Neural cell (in vitro differentiated cells): Measurements from ENCODE around the gene SLC2A4. TPM values are rescaled to one million over a fixed set of nuclear protein-coding genes. Genes with fewer than 3 reads are reported as not detected.
A peak's percentile ranks its signal among the peaks of the same experiment; 100 is the strongest.

Experiments used
- H2AFZ ChIP-seq: fragments of 200-600, 300-800 bp; sonication (generic), shearing (Covaris generic); 2 replicates; pipeline ENCODE4 v1.6.0; 2014; ENCODE audit warnings: low read depth, mild to moderate bottlenecking, antibody characterized with exemption, low read length, moderate library complexity
- H3F3A ChIP-seq: fragments of 200-600 bp; shearing (Covaris generic); 2 replicates; pipeline ENCODE4 v1.6.1; 2016; ENCODE audit warnings: mild to moderate bottlenecking, moderate library complexity, mixed read lengths, antibody characterized with exemption, low read length; ENCODE audit not compliant: insufficient read depth, poor library complexity, severe bottlenecking
- H3K27ac ChIP-seq: fragments of 200-600, 300-800 bp; sonication (generic), shearing (Covaris generic); 2 replicates; pipeline ENCODE4 v1.5.1; 2014; ENCODE audit warnings: mild to moderate bottlenecking, low read length, moderate library complexity
- H3K27me3 ChIP-seq: fragments of 300-800, 200-600 bp; sonication (generic), shearing (Covaris generic); 2 replicates; pipeline ENCODE4 v1.6.0; 2014; ENCODE audit warnings: mild to moderate bottlenecking, low read depth, low read length, moderate library complexity; ENCODE audit not compliant: insufficient read depth
- H3K36me3 ChIP-seq: fragments of 300-800, 200-600 bp; sonication (generic), shearing (Covaris generic); 2 replicates; pipeline ENCODE4 v1.5.1; 2014; ENCODE audit warnings: mild to moderate bottlenecking, antibody characterized with exemption, low read length, moderate library complexity; ENCODE audit not compliant: insufficient read depth
- H3K4me2 ChIP-seq: fragments of 300-800, 200-600 bp; sonication (generic), shearing (Covaris generic); 2 replicates; pipeline ENCODE4 v1.6.0; 2014; ENCODE audit warnings: mild to moderate bottlenecking, low read length
- H3K4me3 ChIP-seq: fragments of 300-800, 200-600 bp; sonication (generic), shearing (Covaris generic); 2 replicates; pipeline ENCODE4 v1.5.1; 2014; ENCODE audit warnings: mild to moderate bottlenecking, low read length, moderate library complexity
- H3K79me2 ChIP-seq: fragments of 200-600 bp; shearing (Covaris generic); replicated peaks from 2 replicates; pipeline ENCODE4 v1.6.0; 2014; ENCODE audit warnings: mild to moderate bottlenecking, low read length, moderate library complexity; ENCODE audit not compliant: insufficient read depth
- H3K9ac ChIP-seq: fragments of 300-800, 200-600 bp; sonication (generic), shearing (Covaris generic); 2 replicates; pipeline ENCODE4 v1.6.1; 2016; ENCODE audit warnings: mild to moderate bottlenecking, low read length, mixed read lengths
- H3K9me2 ChIP-seq: fragments of 200-600 bp; shearing (Covaris generic); 2 replicates; pipeline ENCODE4 v1.6.1; 2016; ENCODE audit warnings: mild to moderate bottlenecking, low read length, mixed read lengths; ENCODE audit not compliant: insufficient read depth
- H3K9me3 ChIP-seq: fragments of 200-600, 300-800 bp; sonication (generic), shearing (Covaris generic); 2 replicates; pipeline ENCODE4 v1.6.1; 2016; ENCODE audit warnings: mild to moderate bottlenecking, mixed run types, low read length, moderate library complexity, mixed read lengths
- H4K20me1 ChIP-seq: fragments of 200-600 bp; shearing (Covaris generic); 2 replicates; pipeline ENCODE4 v1.6.1; 2016; ENCODE audit warnings: mild to moderate bottlenecking, mixed run types; ENCODE audit not compliant: insufficient read depth
- EP300 ChIP-seq: fragments of 450-650 bp; conservative IDR thresholded peaks from 2 replicates; pipeline ENCODE4 v1.6.1; 2014; ENCODE audit warnings: antibody characterized with exemption, mild to moderate bottlenecking, moderate library complexity; ENCODE audit not compliant: poor library complexity, severe bottlenecking
- EZH2 ChIP-seq: fragments of 200-600, 300-800 bp; shearing (Covaris generic), sonication (generic); IDR thresholded peaks from 2 replicates; pipeline ENCODE4 v1.6.1; 2014; ENCODE audit warnings: antibody characterized with exemption, low read length, borderline replicate concordance, mild to moderate bottlenecking; ENCODE audit not compliant: insufficient read depth, poor library complexity, severe bottlenecking
- MXI1 ChIP-seq: fragments of 450-650 bp; conservative IDR thresholded peaks from 2 replicates; pipeline ENCODE4 v1.6.1; 2014; ENCODE audit warnings: antibody characterized with exemption, mild to moderate bottlenecking; ENCODE audit not compliant: poor library complexity, severe bottlenecking
- POLR2AphosphoS5 ChIP-seq: IDR thresholded peaks from 2 replicates; pipeline ENCODE4 v1.6.1; 2012
- RAD21 ChIP-seq: fragments of 450-650 bp; conservative IDR thresholded peaks from 2 replicates; pipeline ENCODE4 v1.6.1; 2014; ENCODE audit warnings: antibody characterized with exemption, mild to moderate bottlenecking, moderate library complexity
- SMC3 ChIP-seq: fragments of 450-650 bp; conservative IDR thresholded peaks from 2 replicates; pipeline ENCODE4 v1.6.1; 2014; ENCODE audit warnings: antibody characterized with exemption, mild to moderate bottlenecking, moderate library complexity; ENCODE audit not compliant: poor library complexity
- TAF1 ChIP-seq: IDR thresholded peaks from 2 replicates; pipeline ENCODE4 v1.6.1; 2012; ENCODE audit warnings: low read depth
- polyA plus RNA-seq: library from polyadenylated mRNA; depleted of rRNA; stranded (reverse); fragments of >200 nt; gene quantifications from 2 replicates; pipeline ENCODE4 v1.2.3, GENCODE V29; 2014
- TF ChIP-seq, protein P1 (sequence below): fragments of 450-650 bp; IDR thresholded peaks from 2 replicates; pipeline ENCODE4 v1.5.1; 2014; ENCODE audit warnings: antibody characterized with exemption, mild to moderate bottlenecking, moderate library complexity; ENCODE audit not compliant: poor library complexity, severe bottlenecking
- TF ChIP-seq, protein P2 (sequence below): IDR thresholded peaks from 2 replicates; pipeline ENCODE4 v1.6.1; 2012; ENCODE audit warnings: borderline replicate concordance

Gene SLC2A4
- polyA plus RNA-seq, 1 donor from 2014 or later, result not detected

DNA sequence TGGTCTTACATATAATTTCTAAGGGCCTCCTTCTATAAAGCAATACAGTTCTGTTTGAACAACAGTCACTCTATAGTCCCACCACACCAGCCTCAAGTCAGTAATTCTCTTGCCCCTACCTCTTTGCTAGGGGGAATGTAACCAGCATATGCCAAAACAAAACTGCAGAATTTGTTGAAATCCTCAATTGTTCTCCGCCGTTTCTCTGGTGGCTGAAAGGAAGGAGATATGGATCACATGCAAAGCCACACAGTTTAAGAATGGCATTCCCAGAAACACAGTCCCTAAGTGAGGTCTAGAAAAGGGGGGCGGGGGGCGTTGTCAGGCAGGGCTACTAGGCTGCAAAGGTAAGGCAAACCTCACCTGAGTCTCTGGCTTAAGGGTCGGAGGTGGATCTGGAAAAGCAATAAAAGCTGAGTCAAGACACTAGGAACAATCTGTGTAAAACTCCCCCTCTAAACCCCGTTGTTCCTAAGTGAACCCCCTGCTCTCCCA, 44.2 kb upstream of the SLC2A4 start:
- H4K20me1 ChIP-seq, result no peaks in the 10 kb centered on the region
- no peaks in the 10 kb centered on the region for H3K36me3 ChIP-seq
- peak overlapping the region; percentile 82 for H3K4me2 ChIP-seq
- H2AFZ ChIP-seq, result no peak overlapping the region
- TF ChIP-seq EP300, result no peak
- TF ChIP-seq TAF1, result peak; percentile 2
- TF ChIP-seq EZH2, result no peak
- TF ChIP-seq SMC3, result no peak
- no peaks in the 10 kb centered on the region for H3K27me3 ChIP-seq
- peaks cover 82% of the 10 kb centered on the region for H3K79me2 ChIP-seq
- peak overlapping the region; percentile 95 for H3K27ac ChIP-seq
- peak overlapping the region; percentile 75 for H3K4me3 ChIP-seq
- no peaks in the 10 kb centered on the region for H3K9me3 ChIP-seq
- peak overlapping the region; percentile 98 for H3K9ac ChIP-seq
- H3F3A ChIP-seq, result peaks cover 3% of the 10 kb centered on the region
- no peaks in the 10 kb centered on the region for H3K9me2 ChIP-seq

DNA sequence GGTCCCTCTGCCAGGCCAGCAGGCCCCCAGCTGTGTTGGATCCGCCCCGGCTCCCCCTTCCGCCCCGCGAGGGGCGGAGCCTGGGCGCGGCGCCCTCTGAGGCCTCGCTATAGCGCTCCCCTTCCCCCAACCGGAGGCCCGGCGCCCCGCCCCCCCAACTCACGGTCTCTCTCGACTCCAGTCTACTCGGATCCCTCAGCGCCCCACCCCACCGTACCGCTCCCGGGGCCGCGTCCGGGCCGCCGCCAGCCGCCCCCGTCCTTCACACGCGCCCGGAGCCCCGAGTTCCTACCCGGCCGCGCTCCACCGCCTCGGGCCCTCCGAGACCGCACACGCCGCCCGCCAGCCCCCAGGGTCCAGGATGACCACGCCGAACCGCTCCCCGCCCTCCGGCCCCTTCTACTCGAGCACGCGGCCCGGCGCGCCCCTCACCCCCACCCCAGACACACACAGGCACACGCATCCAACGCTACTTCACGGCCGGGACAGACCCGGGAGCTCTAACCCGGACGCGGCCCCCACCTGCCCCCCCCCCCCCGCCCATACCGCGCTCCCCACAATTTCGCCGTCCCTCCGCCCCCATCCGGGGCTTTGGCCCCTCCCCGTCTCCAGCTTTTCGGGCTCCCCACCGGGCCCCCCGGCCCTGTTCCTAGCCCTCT, 43.6 kb upstream of the SLC2A4 start:
- peaks cover 76% of the 10 kb centered on the region for H3K79me2 ChIP-seq
- H3K27me3 ChIP-seq, result no peaks in the 10 kb centered on the region
- H3K4me2 ChIP-seq, result peak overlapping the region; percentile 82
- H3K36me3 ChIP-seq, result no peaks in the 10 kb centered on the region
- H2AFZ ChIP-seq, result no peak overlapping the region
- peak overlapping the region; percentile 75 for H3K4me3 ChIP-seq
- peak overlapping the region; percentile 98 for H3K9ac ChIP-seq
- H3K27ac ChIP-seq, result peak overlapping the region; percentile 95
- TF ChIP-seq TAF1 (no peak), RAD21 (no peak), MXI1 (peak; percentile 56)
- H4K20me1 ChIP-seq, result no peaks in the 10 kb centered on the region
- peaks cover 3% of the 10 kb centered on the region for H3F3A ChIP-seq
- H3K9me2 ChIP-seq, result no peaks in the 10 kb centered on the region
- no peaks in the 10 kb centered on the region for H3K9me3 ChIP-seq

DNA sequence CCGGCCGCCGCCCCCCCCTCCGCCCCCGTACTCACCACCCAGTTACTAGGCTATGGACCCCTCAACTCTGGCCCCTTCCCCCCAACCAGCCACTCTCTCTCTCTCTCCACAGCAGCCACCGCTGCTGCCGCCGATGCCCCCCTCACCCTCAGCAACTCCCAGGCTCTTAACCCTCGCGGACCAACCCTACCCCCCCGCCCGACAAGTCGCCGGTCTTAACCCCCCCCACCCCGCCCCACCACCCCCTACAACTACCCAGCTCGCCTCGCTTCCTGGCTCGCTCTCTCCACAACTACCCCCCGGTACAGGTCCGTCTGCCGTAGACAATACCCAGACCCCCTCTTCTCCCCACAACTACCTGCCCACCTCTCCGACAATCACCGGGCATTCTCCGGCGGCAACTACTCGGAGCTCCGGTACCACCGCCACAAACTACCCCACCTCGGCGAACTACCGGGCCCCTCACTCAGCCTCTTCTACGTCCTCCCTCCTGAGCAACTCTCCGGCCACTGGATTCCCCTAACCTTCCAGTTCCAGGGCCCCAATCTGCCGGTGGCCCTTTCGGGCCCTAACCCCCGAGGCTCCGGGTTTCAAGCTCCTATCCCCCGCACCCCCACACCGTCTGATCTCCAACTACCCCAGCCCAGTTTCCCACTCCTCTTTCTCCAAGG, 43.0 kb upstream of the SLC2A4 start:
- H3K9ac ChIP-seq, result peak overlapping the region; percentile 98
- H4K20me1 ChIP-seq, result no peaks in the 10 kb centered on the region
- H3F3A ChIP-seq, result peaks cover 3% of the 10 kb centered on the region
- H3K79me2 ChIP-seq, result peaks cover 72% of the 10 kb centered on the region
- peak overlapping the region; percentile 47 for H2AFZ ChIP-seq
- no peaks in the 10 kb centered on the region for H3K9me3 ChIP-seq
- H3K27ac ChIP-seq, result peak overlapping the region; percentile 95
- no peak overlapping the region for H3K4me2 ChIP-seq
- H3K27me3 ChIP-seq, result no peaks in the 10 kb centered on the region
- TF ChIP-seq SMC3 (no peak), EZH2 (no peak), EP300 (no peak), POLR2AphosphoS5 (no peak), RAD21 (no peak), MXI1 (no peak), TAF1 (no peak)
- TF ChIP-seq, protein P1, sequence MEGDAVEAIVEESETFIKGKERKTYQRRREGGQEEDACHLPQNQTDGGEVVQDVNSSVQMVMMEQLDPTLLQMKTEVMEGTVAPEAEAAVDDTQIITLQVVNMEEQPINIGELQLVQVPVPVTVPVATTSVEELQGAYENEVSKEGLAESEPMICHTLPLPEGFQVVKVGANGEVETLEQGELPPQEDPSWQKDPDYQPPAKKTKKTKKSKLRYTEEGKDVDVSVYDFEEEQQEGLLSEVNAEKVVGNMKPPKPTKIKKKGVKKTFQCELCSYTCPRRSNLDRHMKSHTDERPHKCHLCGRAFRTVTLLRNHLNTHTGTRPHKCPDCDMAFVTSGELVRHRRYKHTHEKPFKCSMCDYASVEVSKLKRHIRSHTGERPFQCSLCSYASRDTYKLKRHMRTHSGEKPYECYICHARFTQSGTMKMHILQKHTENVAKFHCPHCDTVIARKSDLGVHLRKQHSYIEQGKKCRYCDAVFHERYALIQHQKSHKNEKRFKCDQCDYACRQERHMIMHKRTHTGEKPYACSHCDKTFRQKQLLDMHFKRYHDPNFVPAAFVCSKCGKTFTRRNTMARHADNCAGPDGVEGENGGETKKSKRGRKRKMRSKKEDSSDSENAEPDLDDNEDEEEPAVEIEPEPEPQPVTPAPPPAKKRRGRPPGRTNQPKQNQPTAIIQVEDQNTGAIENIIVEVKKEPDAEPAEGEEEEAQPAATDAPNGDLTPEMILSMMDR, result no peak
- TF ChIP-seq, protein P2, sequence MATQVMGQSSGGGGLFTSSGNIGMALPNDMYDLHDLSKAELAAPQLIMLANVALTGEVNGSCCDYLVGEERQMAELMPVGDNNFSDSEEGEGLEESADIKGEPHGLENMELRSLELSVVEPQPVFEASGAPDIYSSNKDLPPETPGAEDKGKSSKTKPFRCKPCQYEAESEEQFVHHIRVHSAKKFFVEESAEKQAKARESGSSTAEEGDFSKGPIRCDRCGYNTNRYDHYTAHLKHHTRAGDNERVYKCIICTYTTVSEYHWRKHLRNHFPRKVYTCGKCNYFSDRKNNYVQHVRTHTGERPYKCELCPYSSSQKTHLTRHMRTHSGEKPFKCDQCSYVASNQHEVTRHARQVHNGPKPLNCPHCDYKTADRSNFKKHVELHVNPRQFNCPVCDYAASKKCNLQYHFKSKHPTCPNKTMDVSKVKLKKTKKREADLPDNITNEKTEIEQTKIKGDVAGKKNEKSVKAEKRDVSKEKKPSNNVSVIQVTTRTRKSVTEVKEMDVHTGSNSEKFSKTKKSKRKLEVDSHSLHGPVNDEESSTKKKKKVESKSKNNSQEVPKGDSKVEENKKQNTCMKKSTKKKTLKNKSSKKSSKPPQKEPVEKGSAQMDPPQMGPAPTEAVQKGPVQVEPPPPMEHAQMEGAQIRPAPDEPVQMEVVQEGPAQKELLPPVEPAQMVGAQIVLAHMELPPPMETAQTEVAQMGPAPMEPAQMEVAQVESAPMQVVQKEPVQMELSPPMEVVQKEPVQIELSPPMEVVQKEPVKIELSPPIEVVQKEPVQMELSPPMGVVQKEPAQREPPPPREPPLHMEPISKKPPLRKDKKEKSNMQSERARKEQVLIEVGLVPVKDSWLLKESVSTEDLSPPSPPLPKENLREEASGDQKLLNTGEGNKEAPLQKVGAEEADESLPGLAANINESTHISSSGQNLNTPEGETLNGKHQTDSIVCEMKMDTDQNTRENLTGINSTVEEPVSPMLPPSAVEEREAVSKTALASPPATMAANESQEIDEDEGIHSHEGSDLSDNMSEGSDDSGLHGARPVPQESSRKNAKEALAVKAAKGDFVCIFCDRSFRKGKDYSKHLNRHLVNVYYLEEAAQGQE, result no peak
- peak overlapping the region; percentile 75 for H3K4me3 ChIP-seq
- no peaks in the 10 kb centered on the region for H3K36me3 ChIP-seq
- H3K9me2 ChIP-seq, result no peaks in the 10 kb centered on the region
